ENCODE data around the gene CEP41. TPM values are rescaled to one million over a fixed set of nuclear protein-coding genes. Genes with fewer than 3 reads are reported as not detected.

The CEP41 gene
- total RNA-seq, 2 donors from 2014 or later: 8.7 to 9.0 TPM

DNA sequence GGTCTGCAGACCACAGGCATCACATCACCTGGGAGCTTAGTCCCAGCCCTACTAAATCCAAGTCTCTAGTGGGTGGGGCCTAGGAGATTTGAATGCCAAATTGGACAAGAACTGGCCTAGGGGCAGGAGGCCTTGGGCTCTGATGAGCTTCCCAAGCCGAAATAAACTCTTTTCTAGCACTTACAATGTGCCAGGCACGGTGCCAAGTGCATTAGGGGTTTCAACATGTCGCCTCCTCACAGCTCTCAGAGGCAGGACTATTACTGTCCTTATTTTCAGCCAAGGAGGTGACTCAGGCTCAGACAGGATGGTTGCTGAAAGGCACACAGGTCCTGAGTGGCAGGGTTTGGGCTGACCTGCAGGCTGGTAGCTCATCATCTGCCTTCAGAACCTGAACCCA, 69.8 kb downstream of the CEP41 start:
- H3K9me3 ChIP-seq: no peaks in the 10 kb centered on the region
- ATAC-seq (ENCODE audit: insufficient number of reproducible peaks, low FRiP score, low read depth): no peak
- TF ChIP-seq, protein P1, sequence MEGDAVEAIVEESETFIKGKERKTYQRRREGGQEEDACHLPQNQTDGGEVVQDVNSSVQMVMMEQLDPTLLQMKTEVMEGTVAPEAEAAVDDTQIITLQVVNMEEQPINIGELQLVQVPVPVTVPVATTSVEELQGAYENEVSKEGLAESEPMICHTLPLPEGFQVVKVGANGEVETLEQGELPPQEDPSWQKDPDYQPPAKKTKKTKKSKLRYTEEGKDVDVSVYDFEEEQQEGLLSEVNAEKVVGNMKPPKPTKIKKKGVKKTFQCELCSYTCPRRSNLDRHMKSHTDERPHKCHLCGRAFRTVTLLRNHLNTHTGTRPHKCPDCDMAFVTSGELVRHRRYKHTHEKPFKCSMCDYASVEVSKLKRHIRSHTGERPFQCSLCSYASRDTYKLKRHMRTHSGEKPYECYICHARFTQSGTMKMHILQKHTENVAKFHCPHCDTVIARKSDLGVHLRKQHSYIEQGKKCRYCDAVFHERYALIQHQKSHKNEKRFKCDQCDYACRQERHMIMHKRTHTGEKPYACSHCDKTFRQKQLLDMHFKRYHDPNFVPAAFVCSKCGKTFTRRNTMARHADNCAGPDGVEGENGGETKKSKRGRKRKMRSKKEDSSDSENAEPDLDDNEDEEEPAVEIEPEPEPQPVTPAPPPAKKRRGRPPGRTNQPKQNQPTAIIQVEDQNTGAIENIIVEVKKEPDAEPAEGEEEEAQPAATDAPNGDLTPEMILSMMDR (IDR thresholded peaks at IDR 0.05): no peak
- H3K4me3 ChIP-seq: no peak overlapping the region
- peak overlapping the region; percentile 24 to 100 for H3K27ac ChIP-seq
- peaks cover 36 to 66% of the 10 kb centered on the region in 2 donors for H3K4me1 ChIP-seq (ENCODE audit: control insufficient read depth in 1 of 2, low read depth in 2 of 2)
- H3K36me3 ChIP-seq: no peaks in the 10 kb centered on the region
- no peaks in the 10 kb centered on the region for H3K27me3 ChIP-seq (replicated peaks; ENCODE audit: insufficient read depth)
- DNase-seq (ENCODE audit: low spot score): no peak

DNA sequence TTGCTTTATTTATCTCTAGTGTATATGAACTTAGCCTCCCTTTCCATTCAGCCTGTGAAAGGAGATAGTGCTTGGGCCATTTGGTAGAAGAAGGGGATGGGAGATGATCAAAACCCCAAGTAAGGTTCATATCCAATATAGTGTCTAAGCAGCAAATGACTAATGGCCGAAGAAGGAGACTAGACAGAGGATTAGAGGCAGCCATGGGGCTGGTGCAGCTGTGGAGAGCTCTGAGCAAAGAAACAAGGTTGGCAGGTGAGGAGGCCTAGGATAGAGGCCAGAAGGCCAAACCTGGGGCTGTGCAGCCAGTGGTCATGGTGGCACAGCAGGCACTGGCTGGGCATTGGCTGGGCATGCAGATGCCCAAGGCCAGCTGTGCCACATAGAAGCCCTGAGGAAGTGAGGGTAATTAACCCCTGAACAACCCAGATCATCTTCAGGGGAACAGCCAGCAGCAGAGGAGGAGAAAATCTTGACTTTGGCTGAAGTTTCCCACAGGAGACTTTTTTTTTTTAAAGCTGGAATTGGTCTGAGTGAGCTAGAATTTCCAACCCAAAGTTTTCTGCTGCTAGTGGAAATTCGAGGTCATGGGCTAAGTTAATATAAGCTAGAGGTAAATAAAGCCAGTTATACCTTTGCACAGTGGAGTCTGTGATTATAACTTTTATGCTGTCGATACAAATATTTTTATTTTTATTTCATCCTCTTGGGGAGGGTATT, 70.8 kb downstream of the CEP41 start:
- Histone ChIP-seq H3K4me1 (ENCODE audit: control insufficient read depth in 1 of 2, low read depth in 2 of 2) (peaks cover 36 to 68% of the 10 kb centered on the region in 2 donors), H3K4me3 (no peak overlapping the region), H3K27me3 (replicated peaks; ENCODE audit: insufficient read depth) (no peaks in the 10 kb centered on the region), H3K36me3 (no peaks in the 10 kb centered on the region), H3K27ac (peak overlapping the region; percentile 24 to 100), H3K9me3 (no peaks in the 10 kb centered on the region)
- ATAC-seq (ENCODE audit: insufficient number of reproducible peaks, low FRiP score, low read depth): no peak
- TF ChIP-seq, protein P1 (IDR thresholded peaks at IDR 0.05): no peak
- DNase-seq (ENCODE audit: low spot score): no peak

DNA sequence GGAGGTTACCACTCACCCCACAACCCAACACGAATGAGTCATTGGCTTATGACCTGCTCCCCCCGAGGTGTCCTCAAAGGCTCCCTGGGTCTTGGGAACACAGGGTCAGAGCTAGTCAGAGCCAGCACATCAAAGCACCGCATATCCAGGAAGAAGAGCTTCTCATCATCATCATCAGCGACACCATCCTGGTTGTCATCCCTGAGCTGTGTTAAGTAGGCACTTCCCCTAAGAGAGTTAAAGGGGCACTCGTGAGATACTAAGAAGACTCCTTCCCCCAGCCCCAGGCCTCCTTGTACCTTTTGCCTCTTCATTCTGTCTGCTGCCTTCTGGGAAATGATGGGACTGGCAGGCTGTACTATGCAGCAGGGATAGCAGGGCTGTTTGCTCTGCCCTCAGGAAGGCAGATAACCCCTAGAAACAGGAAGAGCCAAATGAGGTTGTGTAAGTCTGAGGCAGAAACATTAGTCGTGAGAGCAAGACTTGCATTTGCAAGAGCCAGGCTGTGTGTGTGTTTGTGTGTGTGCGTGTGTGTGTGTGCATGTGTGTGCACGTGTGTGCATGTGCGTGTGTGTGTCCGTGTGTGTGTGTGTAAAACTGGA, 71.6 kb downstream of the CEP41 start:
- ATAC-seq (ENCODE audit: insufficient number of reproducible peaks, low FRiP score, low read depth) (no peak), DNase-seq (ENCODE audit: low spot score) (no peak)
- Histone ChIP-seq H3K4me1 (ENCODE audit: control insufficient read depth in 1 of 2, low read depth in 2 of 2) (peaks cover 31 to 69% of the 10 kb centered on the region in 2 donors), H3K27me3 (replicated peaks; ENCODE audit: insufficient read depth) (no peaks in the 10 kb centered on the region), H3K9me3 (no peaks in the 10 kb centered on the region), H3K4me3 (no peak overlapping the region), H3K27ac (peak overlapping the region in 1 of 2 donors; percentile 14), H3K36me3 (no peaks in the 10 kb centered on the region)
- TF ChIP-seq, protein P1 (IDR thresholded peaks at IDR 0.05): no peak

DNA sequence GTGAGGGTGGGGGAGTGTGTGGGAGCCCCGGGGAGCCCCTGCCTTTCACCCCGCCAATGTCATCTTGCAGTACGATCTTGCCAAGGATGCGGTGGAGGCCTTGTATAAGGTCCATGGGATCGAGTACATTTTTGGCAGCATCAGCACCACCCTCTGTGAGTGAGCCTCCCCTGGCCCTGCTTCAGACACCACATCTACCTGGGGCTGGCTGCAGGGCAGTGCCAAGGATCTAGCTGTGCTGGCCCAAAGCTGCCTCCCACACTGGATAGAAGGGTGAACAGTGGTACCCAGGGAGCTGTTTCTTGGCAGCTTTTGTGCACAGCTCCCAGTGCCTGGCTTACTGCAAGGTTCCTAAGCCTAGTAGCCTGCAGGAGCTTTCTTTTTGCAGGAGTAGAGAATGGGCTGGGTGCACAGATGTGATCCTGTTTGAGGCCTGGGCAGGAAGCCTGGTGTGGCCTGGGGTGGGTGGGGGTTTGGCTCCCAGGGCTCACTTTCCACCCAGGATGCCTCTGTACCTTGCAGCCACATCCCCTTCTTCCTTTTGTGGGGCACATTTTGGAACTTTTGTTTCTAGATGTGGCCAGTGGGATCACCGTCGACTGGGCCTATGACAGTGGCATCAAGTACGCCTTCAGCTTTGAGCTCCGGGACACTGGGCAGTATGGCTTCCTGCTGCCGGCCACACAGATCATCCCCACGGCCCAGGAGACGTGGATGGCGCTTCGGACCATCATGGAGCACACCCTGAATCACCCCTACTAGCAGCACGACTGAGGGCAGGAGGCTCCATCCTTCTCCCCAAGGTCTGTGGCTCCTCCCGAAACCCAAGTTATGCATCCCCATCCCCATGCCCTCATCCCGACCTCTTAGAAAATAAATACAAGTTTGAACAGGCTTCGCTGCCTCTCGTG, 72.7 kb downstream of the CEP41 start:
- no peaks in the 10 kb centered on the region for H3K36me3 ChIP-seq
- H3K27me3 ChIP-seq (replicated peaks; ENCODE audit: insufficient read depth): no peaks in the 10 kb centered on the region
- H3K4me1 ChIP-seq (ENCODE audit: control insufficient read depth in 1 of 2, low read depth in 2 of 2): peaks cover 26 to 69% of the 10 kb centered on the region in 2 donors
- H3K27ac ChIP-seq: no peak overlapping the region
- ATAC-seq (ENCODE audit: insufficient number of reproducible peaks, low FRiP score, low read depth) (no peak), DNase-seq (ENCODE audit: low spot score) (no peak)
- no peak overlapping the region for H3K4me3 ChIP-seq
- TF ChIP-seq, protein P1 (IDR thresholded peaks at IDR 0.05): no peak
- no peaks in the 10 kb centered on the region for H3K9me3 ChIP-seq

Measured in thoracic aorta (tissue), 2 donors.